SK-N-SH (cell line): Measurements from ENCODE around the gene PPIL1. TPM values are rescaled to one million over a fixed set of nuclear protein-coding genes. Genes with fewer than 3 reads are reported as not detected.

Experiments used
- CTCF ChIA-PET: fragments of 300-600, 350-600 bp; formaldehyde crosslinking; extraction: SDS; loops from one replicate; lab custom pipeline; 2021; lab: Yijun Ruan, JAX
- POLR2A ChIA-PET: fragments of 350-600 bp; sonication (Branson Sonifier 250); formaldehyde crosslinking; extraction: SDS; loops from one replicate; lab custom pipeline; 2020; ENCODE audit warnings: antibody characterized with exemption, inconsistent platforms; lab: Yijun Ruan, JAX
- DNase-seq: peaks from one replicate; pipeline ENCODE4 v3.0.0; 2012
- H2AFZ ChIP-seq: fragments of 200-600 bp; sonication (generic); 2 replicates; pipeline ENCODE4 v1.8.1; 2016; ENCODE audit warnings: antibody characterized with exemption, mild to moderate bottlenecking, low read depth
- H3F3A ChIP-seq: fragments of 200-600 bp; sonication (generic); replicated peaks from 2 replicates; pipeline ENCODE3; 2016; ENCODE audit warnings: antibody characterized with exemption, mild to moderate bottlenecking; ENCODE audit not compliant: insufficient read depth
- H3K27ac ChIP-seq, 2 experiments: fragments of 200-500 bp in 1 of 2; fragments of 200-600 bp in 1 of 2; sonication (Bioruptor generic) in 1 of 2; sonication (generic), shearing (Covaris generic) in 1 of 2; 2 replicates each; pipeline versions ENCODE4 v1.5.1 to v1.6.1; 2014 to 2016; ENCODE audit warnings: low read depth in 2 of 2, inconsistent platforms in 1 of 2, low read length in 1 of 2, mild to moderate bottlenecking in 1 of 2, mixed read lengths in 1 of 2
- H3K27me3 ChIP-seq: fragments of 200-600 bp; sonication (generic), shearing (Covaris generic); 2 replicates; pipeline ENCODE4 v1.6.1; 2016; ENCODE audit warnings: mixed run types; ENCODE audit not compliant: insufficient read depth
- H3K36me3 ChIP-seq, 2 experiments: fragments of 200-500 bp in 1 of 2; fragments of 200-600 bp in 1 of 2; sonication (Bioruptor generic) in 1 of 2; sonication (generic) in 1 of 2; replicated peaks in 1 of 2; 2 replicates each; pipeline versions ENCODE3 to v1.5.1; 2014 to 2016; ENCODE audit warnings: low read length in 1 of 2, mild to moderate bottlenecking in 1 of 2; ENCODE audit not compliant: insufficient read depth in 2 of 2, control insufficient read depth in 1 of 2
- H3K4me1 ChIP-seq, 2 experiments: fragments of 200-500 bp in 1 of 2; fragments of 200-600 bp in 1 of 2; sonication (Bioruptor generic) in 1 of 2; sonication (generic), shearing (Covaris generic) in 1 of 2; 2 replicates each; pipeline versions ENCODE4 v1.5.1 to v1.6.1; 2014 to 2016; ENCODE audit warnings: low read depth in 1 of 2, low read length in 1 of 2, mixed run types in 1 of 2; ENCODE audit not compliant: insufficient read depth in 2 of 2, control insufficient read depth in 1 of 2
- H3K4me2 ChIP-seq: fragments of 200-600 bp; sonication (generic), shearing (Covaris generic); 2 replicates; pipeline ENCODE4 v1.6.1; 2017; ENCODE audit warnings: mixed run types
- H3K4me3 ChIP-seq, 2 experiments: fragments of 200-500 bp in 1 of 2; fragments of 200-600 bp in 1 of 2; sonication (Bioruptor generic) in 1 of 2; sonication (generic), shearing (Covaris generic) in 1 of 2; 2 replicates each; pipeline versions ENCODE4 v1.5.1 to v1.8.1; 2014 to 2016; ENCODE audit warnings: low read depth in 2 of 2, inconsistent platforms in 1 of 2, low read length in 1 of 2, mild to moderate bottlenecking in 1 of 2, mixed read lengths in 1 of 2, moderate library complexity in 1 of 2
- H3K79me2 ChIP-seq: fragments of 200-600 bp; sonication (generic); 2 replicates; pipeline ENCODE4 v1.8.1; 2017; ENCODE audit warnings: mild to moderate bottlenecking; ENCODE audit not compliant: insufficient read depth
- H3K9ac ChIP-seq: fragments of 200-600 bp; sonication (generic); 2 replicates; pipeline ENCODE4 v1.6.1; 2017; ENCODE audit warnings: mixed run types
- H3K9me2 ChIP-seq: fragments of 200-600 bp; sonication (generic); 2 replicates; pipeline ENCODE4 v1.6.1; 2017; ENCODE audit warnings: mixed run types
- H3K9me3 ChIP-seq: fragments of 200-600 bp; sonication (generic); 2 replicates; pipeline ENCODE4 v1.6.1; 2017; ENCODE audit warnings: mixed run types, mild to moderate bottlenecking, moderate library complexity
- H4K20me1 ChIP-seq: fragments of 200-600 bp; sonication (generic); 2 replicates; pipeline ENCODE4 v1.6.1; 2017; ENCODE audit warnings: mild to moderate bottlenecking, mixed run types; ENCODE audit not compliant: insufficient read depth
- CHD2 ChIP-seq: fragments of 150-350 bp; IDR thresholded peaks from 2 replicates; pipeline ENCODE4 v1.6.1; 2018; ENCODE audit warnings: low read length; ENCODE audit not compliant: partially characterized antibody
- EP300 ChIP-seq, 2 experiments: IDR thresholded peaks; 2 replicates each; pipeline versions ENCODE4 v1.4.0 to v1.6.1; 2012; ENCODE audit warnings: borderline replicate concordance in 1 of 2, low read depth in 1 of 2, low read length in 1 of 2
- FOSL2 ChIP-seq: IDR thresholded peaks from 2 replicates; pipeline ENCODE4 v1.4.0; 2012; ENCODE audit warnings: low read depth, mild to moderate bottlenecking, moderate library complexity, borderline replicate concordance
- FOXM1 ChIP-seq: IDR thresholded peaks from 2 replicates; pipeline ENCODE4 v1.4.0; 2012; ENCODE audit warnings: low read depth, mild to moderate bottlenecking
- GABPA ChIP-seq: IDR thresholded peaks from 2 replicates; pipeline ENCODE4 v1.4.0; 2012; ENCODE audit warnings: low read depth, mild to moderate bottlenecking
- JUND ChIP-seq: IDR thresholded peaks from 2 replicates; pipeline ENCODE4 v1.4.0; 2012
- MEF2A ChIP-seq: IDR thresholded peaks from 2 replicates; pipeline ENCODE4 v1.4.0; 2012; ENCODE audit warnings: low read depth, borderline replicate concordance
- MXI1 ChIP-seq: IDR thresholded peaks from 2 replicates; pipeline ENCODE4 v1.6.1; 2012; ENCODE audit warnings: mild to moderate bottlenecking, low read depth, low read length, improper control_type of control experiment
- NFIC ChIP-seq: IDR thresholded peaks from 2 replicates; pipeline ENCODE4 v1.4.0; 2012; ENCODE audit warnings: borderline replicate concordance
- POLR2AphosphoS5 ChIP-seq: IDR thresholded peaks from 2 replicates; pipeline ENCODE4 v1.6.1; 2012; ENCODE audit warnings: low read depth, low read length
- RCOR1 ChIP-seq: fragments of 150-350 bp; IDR thresholded peaks from 2 replicates; pipeline ENCODE4 v1.6.1; 2017; ENCODE audit warnings: antibody characterized with exemption, low read length
- RFX5 ChIP-seq: IDR thresholded peaks from 2 replicates; pipeline ENCODE4 v1.6.1; 2012; ENCODE audit warnings: mild to moderate bottlenecking, improper control_type of control experiment, low read length
- RXRA ChIP-seq: IDR thresholded peaks from 2 replicates; pipeline ENCODE4 v1.4.0; 2012; ENCODE audit warnings: low read depth, mild to moderate bottlenecking, borderline replicate concordance
- SMC3 ChIP-seq: IDR thresholded peaks from 2 replicates; pipeline ENCODE4 v1.6.1; 2012; ENCODE audit warnings: low read depth, low read length, improper control_type of control experiment
- TCF12 ChIP-seq: IDR thresholded peaks from 2 replicates; pipeline ENCODE4 v1.4.0; 2012
- YY1 ChIP-seq: IDR thresholded peaks from 2 replicates; pipeline ENCODE4 v1.4.0; 2012; ENCODE audit warnings: low read depth, mild to moderate bottlenecking
- WGBS: methylation state at CpG from one replicate; pipeline ENCODE4 v1.1.6; 2017; ENCODE audit warnings: low lambda C conversion rate; 5-methylcytosine and 5-hydroxymethylcytosine counted together
- polyA plus RNA-seq, 3 experiments: library from polyadenylated mRNA; depleted of rRNA; stranded (reverse); fragments of >200 nt; gene quantifications; 2 replicates each; pipeline ENCODE4 v1.2.3, GENCODE V29; 2012
- TF ChIP-seq, protein P1 (sequence below): IDR thresholded peaks from 2 replicates; pipeline ENCODE4 v1.4.0; 2012; ENCODE audit warnings: low read depth, borderline replicate concordance
- TF ChIP-seq, protein P2 (sequence below): IDR thresholded peaks from 2 replicates; pipeline ENCODE4 v1.4.0; 2012; ENCODE audit warnings: low read depth, borderline replicate concordance
- TF ChIP-seq, protein P3 (sequence below): fragments of 150-350 bp; IDR thresholded peaks from 2 replicates; pipeline ENCODE4 v1.6.1; 2016; ENCODE audit warnings: mild to moderate bottlenecking, low read depth, low read length

Gene PPIL1
- polyA plus RNA-seq, 1 of the 3 experiments (the other 2 are of a cell fraction) = 36.6 TPM

DNA sequence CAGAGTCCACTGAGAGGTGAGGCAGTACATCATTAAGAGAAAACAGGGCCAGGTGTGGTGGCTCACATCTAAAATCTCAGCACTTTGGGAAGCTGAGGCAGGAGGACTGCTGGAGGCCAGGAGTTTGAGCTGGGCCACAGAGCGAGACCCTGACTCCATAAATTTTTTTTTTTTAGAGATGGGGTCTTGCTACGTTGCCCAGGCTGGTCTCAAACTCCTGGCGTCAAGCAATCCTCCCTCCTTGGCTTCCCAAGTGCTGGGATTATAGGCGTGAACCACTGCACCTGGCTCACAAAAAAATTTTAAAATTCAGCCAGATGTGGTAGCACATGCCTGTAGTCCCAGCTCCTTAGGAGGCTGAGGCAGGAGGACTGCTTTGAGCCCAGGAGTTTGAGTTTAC lies 17.3 kb downstream of the PPIL1 start:
- 98% methylated on average over 4 of the region's 4 CpGs for WGBS
- no peak overlapping the region for H3K9ac ChIP-seq
- H3K36me3 ChIP-seq = peaks cover 20 to 41% of the 10 kb centered on the region in 2 experiments
- H3K4me3 ChIP-seq = no peak overlapping the region
- no peaks in the 10 kb centered on the region for H3K27me3 ChIP-seq
- ChIA-PET POLR2A (no interaction called here), CTCF (interaction anchor here (0.8 to 2.9 kb wide), 6 partner anchors 9 to 172 kb away, joined by 3 to 21 read pairs (median 5); no protein-coding TSS in a partner anchor)
- no peaks in the 10 kb centered on the region for H3K9me2 ChIP-seq
- H3K4me1 ChIP-seq = peaks cover 9 to 10% of the 10 kb centered on the region in 2 experiments; a peak in 2 of 4 replicates
- no peak overlapping the region for H3K27ac ChIP-seq
- H2AFZ ChIP-seq = no peak overlapping the region
- no peak overlapping the region for H3K4me2 ChIP-seq
- H3K79me2 ChIP-seq = peaks cover 12% of the 10 kb centered on the region; the same call in 1 of the 2 replicates
- no peaks in the 10 kb centered on the region for H3K9me3 ChIP-seq
- no peak for DNase-seq
- TF ChIP-seq TCF12 (no peak), YY1 (no peak), RXRA (no peak), JUND (no peak), RCOR1 (no peak), GABPA (no peak), NFIC (no peak), EP300 (IDR thresholded peaks at IDR 0.05; ENCODE audit: borderline replicate concordance in 1 of 2, low read depth in 1 of 2, low read length in 1 of 2) (no peak), MXI1 (no peak), MEF2A (no peak), FOSL2 (no peak), SMC3 (no peak)
- TF ChIP-seq, protein P1, sequence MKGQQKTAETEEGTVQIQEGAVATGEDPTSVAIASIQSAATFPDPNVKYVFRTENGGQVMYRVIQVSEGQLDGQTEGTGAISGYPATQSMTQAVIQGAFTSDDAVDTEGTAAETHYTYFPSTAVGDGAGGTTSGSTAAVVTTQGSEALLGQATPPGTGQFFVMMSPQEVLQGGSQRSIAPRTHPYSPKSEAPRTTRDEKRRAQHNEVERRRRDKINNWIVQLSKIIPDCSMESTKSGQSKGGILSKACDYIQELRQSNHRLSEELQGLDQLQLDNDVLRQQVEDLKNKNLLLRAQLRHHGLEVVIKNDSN = no peak
- TF ChIP-seq, protein P2, sequence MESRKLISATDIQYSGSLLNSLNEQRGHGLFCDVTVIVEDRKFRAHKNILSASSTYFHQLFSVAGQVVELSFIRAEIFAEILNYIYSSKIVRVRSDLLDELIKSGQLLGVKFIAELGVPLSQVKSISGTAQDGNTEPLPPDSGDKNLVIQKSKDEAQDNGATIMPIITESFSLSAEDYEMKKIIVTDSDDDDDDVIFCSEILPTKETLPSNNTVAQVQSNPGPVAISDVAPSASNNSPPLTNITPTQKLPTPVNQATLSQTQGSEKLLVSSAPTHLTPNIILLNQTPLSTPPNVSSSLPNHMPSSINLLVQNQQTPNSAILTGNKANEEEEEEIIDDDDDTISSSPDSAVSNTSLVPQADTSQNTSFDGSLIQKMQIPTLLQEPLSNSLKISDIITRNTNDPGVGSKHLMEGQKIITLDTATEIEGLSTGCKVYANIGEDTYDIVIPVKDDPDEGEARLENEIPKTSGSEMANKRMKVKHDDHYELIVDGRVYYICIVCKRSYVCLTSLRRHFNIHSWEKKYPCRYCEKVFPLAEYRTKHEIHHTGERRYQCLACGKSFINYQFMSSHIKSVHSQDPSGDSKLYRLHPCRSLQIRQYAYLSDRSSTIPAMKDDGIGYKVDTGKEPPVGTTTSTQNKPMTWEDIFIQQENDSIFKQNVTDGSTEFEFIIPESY = no peak
- no peaks in the 10 kb centered on the region for H4K20me1 ChIP-seq
- H3F3A ChIP-seq = no peaks in the 10 kb centered on the region

DNA sequence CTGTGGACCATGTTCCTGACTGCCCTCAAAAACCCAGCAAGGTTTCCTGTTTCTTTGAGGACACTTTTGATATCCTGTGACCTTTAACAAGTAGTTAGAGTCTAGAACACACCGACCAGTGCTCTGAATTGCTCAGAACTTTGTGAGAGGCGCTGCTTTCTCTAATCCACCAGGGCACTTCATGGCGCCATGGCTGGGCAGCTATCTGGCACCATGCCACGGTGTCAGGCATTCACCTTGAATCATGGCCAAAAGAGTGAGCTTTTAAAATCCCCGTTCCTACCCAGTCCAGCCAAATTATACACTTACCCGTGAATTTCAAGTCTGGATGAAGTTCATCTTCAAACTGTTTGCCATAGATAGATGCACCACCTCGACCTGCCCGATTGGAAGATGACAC lies 18.3 kb downstream of the PPIL1 start:
- 93% methylated on average over 8 of the region's 8 CpGs for WGBS
- H4K20me1 ChIP-seq = no peaks in the 10 kb centered on the region
- POLR2A ChIA-PET = no interaction called here
- peaks cover 24 to 39% of the 10 kb centered on the region in 2 experiments for H3K36me3 ChIP-seq
- no peaks in the 10 kb centered on the region for H3F3A ChIP-seq
- peaks cover 9% of the 10 kb centered on the region; the same call in 1 of the 2 replicates for H3K79me2 ChIP-seq
- H3K4me2 ChIP-seq = no peak overlapping the region
- H3K4me1 ChIP-seq = peaks cover 9 to 10% of the 10 kb centered on the region in 2 experiments; a peak in 2 of 4 replicates
- CTCF ChIA-PET = interaction anchor here (1.8 to 2.9 kb wide), 3 partner anchors 8 to 97 kb away, joined by 5 to 21 read pairs (median 8); no protein-coding TSS in a partner anchor
- H3K27me3 ChIP-seq = no peaks in the 10 kb centered on the region
- H3K4me3 ChIP-seq = no peak overlapping the region
- H3K9me2 ChIP-seq = no peaks in the 10 kb centered on the region
- no peaks in the 10 kb centered on the region for H3K9me3 ChIP-seq
- no peak for DNase-seq
- H3K27ac ChIP-seq = no peak overlapping the region
- H2AFZ ChIP-seq = no peak overlapping the region
- no peak overlapping the region for H3K9ac ChIP-seq
- TF ChIP-seq CHD2 = no peak
- TF ChIP-seq RFX5 = no peak
- no peak for TF ChIP-seq POLR2AphosphoS5
- no peak for TF ChIP-seq RXRA
- no peak for TF ChIP-seq FOXM1
- TF ChIP-seq, protein P3, sequence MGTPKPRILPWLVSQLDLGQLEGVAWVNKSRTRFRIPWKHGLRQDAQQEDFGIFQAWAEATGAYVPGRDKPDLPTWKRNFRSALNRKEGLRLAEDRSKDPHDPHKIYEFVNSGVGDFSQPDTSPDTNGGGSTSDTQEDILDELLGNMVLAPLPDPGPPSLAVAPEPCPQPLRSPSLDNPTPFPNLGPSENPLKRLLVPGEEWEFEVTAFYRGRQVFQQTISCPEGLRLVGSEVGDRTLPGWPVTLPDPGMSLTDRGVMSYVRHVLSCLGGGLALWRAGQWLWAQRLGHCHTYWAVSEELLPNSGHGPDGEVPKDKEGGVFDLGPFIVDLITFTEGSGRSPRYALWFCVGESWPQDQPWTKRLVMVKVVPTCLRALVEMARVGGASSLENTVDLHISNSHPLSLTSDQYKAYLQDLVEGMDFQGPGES = no peak
- no peak; the same call in 1 of the 2 replicates for TF ChIP-seq NFIC
- TF ChIP-seq, protein P1 = no peak
- TF ChIP-seq, protein P2 = no peak
